ENCODE measurements around the gene B4GALT6.

B4GALT6 gene

DNA sequence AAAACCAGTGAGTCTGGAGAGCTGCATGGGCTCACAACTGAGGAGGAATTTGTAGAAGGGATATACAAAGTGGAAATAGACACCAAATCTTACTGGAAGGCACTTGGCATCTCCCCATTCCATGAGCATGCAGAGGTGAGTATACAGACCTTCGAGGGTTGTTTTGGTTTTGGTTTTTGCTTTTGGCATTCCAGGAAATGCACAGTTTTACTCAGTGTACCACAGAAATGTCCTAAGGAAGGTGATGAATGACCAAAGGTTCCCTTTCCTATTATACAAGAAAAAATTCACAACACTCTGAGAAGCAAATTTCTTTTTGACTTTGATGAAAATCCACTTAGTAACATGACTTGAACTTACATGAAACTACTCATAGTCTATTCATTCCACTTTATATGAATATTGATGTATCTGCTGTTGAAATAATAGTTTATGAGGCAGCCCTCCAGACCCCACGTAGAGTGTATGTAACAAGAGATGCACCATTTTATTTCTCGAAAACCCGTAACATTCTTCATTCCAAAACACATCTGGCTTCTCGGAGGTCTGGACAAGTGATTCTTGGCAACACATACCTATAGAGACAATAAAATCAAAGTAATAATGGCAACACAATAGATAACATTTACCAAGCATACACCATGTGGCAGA, 89.1 kb downstream of the B4GALT6 start:
- DNase-seq (ENCODE audit: low spot score): no peak

DNA sequence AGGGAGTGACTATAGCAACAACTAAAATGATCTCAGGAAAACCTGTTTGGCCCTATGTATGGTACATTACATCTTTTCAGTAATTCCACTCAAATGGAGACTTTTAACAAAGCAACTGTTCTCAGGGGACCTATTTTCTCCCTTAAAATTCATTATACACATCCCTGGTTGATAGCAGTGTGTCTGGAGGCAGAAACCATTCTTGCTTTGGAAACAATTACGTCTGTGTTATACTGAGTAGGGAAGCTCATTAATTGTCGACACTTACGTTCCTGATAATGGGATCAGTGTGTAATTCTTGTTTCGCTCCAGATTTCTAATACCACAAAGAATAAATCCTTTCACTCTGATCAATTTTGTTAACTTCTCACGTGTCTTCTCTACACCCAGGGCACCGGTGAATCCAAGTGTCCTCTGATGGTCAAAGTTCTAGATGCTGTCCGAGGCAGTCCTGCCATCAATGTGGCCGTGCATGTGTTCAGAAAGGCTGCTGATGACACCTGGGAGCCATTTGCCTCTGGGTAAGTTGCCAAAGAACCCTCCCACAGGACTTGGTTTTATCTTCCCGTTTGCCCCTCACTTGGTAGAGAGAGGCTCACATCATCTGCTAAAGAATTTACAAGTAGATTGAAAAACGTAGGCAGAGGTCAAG, 91.7 kb downstream of the B4GALT6 start:
- no peak for DNase-seq (ENCODE audit: low spot score)

DNA sequence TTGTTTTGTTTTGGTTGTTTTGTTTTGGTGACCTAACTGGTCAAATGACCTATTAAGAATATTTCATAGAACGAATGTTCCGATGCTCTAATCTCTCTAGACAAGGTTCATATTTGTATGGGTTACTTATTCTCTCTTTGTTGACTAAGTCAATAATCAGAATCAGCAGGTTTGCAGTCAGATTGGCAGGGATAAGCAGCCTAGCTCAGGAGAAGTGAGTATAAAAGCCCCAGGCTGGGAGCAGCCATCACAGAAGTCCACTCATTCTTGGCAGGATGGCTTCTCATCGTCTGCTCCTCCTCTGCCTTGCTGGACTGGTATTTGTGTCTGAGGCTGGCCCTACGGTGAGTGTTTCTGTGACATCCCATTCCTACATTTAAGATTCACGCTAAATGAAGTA, 92.8 kb downstream of the B4GALT6 start, which contains the start of gene TTR:
TSS of gene TTR (plus strand) at position 250 of the 400 bp plus-strand sequence. CDS start at position 276, 26 bp downstream.
- no peak for DNase-seq (ENCODE audit: low spot score)

DNA sequence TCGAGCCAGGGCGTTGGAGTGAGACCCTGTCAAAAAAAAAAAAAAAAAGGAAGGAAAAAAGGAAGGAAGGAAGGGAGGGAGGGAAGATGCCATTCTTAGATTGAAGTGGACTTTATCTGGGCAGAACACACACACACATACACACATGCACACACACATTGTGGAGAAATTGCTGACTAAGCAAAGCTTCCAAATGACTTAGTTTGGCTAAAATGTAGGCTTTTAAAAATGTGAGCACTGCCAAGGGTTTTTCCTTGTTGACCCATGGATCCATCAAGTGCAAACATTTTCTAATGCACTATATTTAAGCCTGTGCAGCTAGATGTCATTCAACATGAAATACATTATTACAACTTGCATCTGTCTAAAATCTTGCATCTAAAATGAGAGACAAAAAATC, 93.3 kb downstream of the B4GALT6 start:
- DNase-seq (ENCODE audit: low spot score): no peak

- DNase-seq (ENCODE audit: low spot score): no peak
These were observed 93.8 kb downstream of the B4GALT6 start for GRCh38 chr18:31590570-31590969.

- DNase-seq (ENCODE audit: low spot score): no peak
These were observed 96.9 kb downstream of the B4GALT6 start for GRCh38 chr18:31587529-31587928.

DNA sequence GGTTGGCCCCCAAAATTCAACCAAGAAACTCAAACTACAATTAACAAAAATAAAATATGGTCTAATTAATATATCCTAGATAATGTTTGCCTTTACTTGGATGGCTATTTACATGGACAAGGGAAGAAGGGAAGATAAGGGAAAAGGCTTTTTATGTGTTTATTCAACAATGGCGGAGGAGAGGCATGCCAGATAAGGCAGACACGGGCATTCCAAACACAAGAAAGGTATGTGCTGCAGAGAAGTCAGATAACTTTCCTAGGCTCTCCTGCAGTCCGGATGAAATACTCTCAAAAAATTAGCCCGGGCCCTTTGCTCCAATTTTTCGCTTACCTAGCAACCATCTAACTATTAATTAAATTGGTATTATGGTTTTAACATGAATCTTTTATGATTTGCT, 97.8 kb downstream of the B4GALT6 start:
- DNase-seq (ENCODE audit: low spot score): no peak

DNA sequence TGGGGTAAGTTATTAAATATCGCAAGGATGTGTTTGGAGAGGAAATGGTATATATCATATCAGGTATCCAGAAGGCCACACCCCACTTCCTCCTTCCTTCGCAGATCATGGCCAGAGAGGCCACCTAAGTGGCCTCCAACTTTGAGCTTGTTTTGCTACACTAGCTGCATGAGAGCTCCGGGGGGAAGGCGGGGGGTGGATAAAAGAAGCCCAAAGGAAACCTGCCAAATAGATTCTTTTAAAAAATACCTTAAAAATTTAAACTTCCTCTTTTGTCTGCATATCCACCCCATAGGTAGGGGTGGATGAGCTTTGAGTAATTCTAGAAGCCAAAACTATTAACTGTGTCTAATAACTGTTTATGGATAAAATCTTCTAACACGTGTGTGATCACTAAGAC, 98.4 kb downstream of the B4GALT6 start:
- DNase-seq (ENCODE audit: low spot score): no peak

GRCh38 chr18:31583185-31583854, 101.1 kb downstream of the B4GALT6 start:
- no peak for DNase-seq (ENCODE audit: low spot score)

- DNase-seq (ENCODE audit: low spot score): no peak
These were observed 102.7 kb downstream of the B4GALT6 start for GRCh38 chr18:31581498-31582197.

GRCh38 chr18:31579375-31579774, 105.0 kb downstream of the B4GALT6 start:
- DNase-seq (ENCODE audit: low spot score): no peak

GRCh38 chr18:31578126-31578525, 106.3 kb downstream of the B4GALT6 start:
- no peak for DNase-seq (ENCODE audit: low spot score)

GRCh38 chr18:31577195-31577594, 107.2 kb downstream of the B4GALT6 start:
- DNase-seq (ENCODE audit: low spot score): no peak

GRCh38 chr18:31576670-31577069, 107.7 kb downstream of the B4GALT6 start:
- no peak for DNase-seq (ENCODE audit: low spot score)

- DNase-seq (ENCODE audit: low spot score): no peak
These were observed 108.7 kb downstream of the B4GALT6 start for GRCh38 chr18:31575515-31576257.

- no peak for DNase-seq (ENCODE audit: low spot score)
These were observed 110.0 kb downstream of the B4GALT6 start for GRCh38 chr18:31574359-31574758.
